GM21576 (cell line): ENCODE measurements around the gene SDK2.

Experiments used
- ATAC-seq: cut with Tn5 transposase; IDR thresholded peaks from one replicate; pipeline ENCODE4 v1.9.1; 2021; ENCODE audit warnings: mild to moderate bottlenecking, moderate library complexity; ENCODE audit not compliant: unreplicated experiment

Gene SDK2

GRCh38 chr17:73566905-73567782, 77.1 kb downstream of the SDK2 start:
- no peak for ATAC-seq

- ATAC-seq: no peak
Observed at GRCh38 chr17:73564843-73565242, 79.4 kb downstream of the SDK2 start.

GRCh38 chr17:73562896-73563295, 81.3 kb downstream of the SDK2 start:
- ATAC-seq: no peak

GRCh38 chr17:73561111-73561510, 83.1 kb downstream of the SDK2 start:
- no peak for ATAC-seq

- no peak for ATAC-seq
Observed at GRCh38 chr17:73560661-73561060, 83.6 kb downstream of the SDK2 start.

GRCh38 chr17:73559532-73559931, 84.7 kb downstream of the SDK2 start:
- no peak for ATAC-seq

GRCh38 chr17:73555199-73555960, 88.9 kb downstream of the SDK2 start:
- ATAC-seq: no peak

- no peak for ATAC-seq
Observed at GRCh38 chr17:73554498-73554897, 89.7 kb downstream of the SDK2 start.

- no peak for ATAC-seq
Observed at GRCh38 chr17:73553311-73553710, 90.9 kb downstream of the SDK2 start.

- ATAC-seq: no peak
Observed at GRCh38 chr17:73552300-73553048, 91.8 kb downstream of the SDK2 start.

GRCh38 chr17:73551759-73552158, 92.5 kb downstream of the SDK2 start:
- no peak for ATAC-seq

GRCh38 chr17:73551144-73551543, 93.1 kb downstream of the SDK2 start:
- no peak for ATAC-seq

GRCh38 chr17:73550556-73550955, 93.7 kb downstream of the SDK2 start:
- ATAC-seq: no peak

GRCh38 chr17:73549841-73550430, 94.3 kb downstream of the SDK2 start:
- ATAC-seq: no peak

GRCh38 chr17:73548620-73549311, 95.5 kb downstream of the SDK2 start:
- no peak for ATAC-seq

- ATAC-seq: no peak
Observed at GRCh38 chr17:73547790-73548189, 96.5 kb downstream of the SDK2 start.

GRCh38 chr17:73546770-73547536, 97.3 kb downstream of the SDK2 start:
- no peak for ATAC-seq

GRCh38 chr17:73546114-73546513, 98.1 kb downstream of the SDK2 start:
- ATAC-seq: no peak

- no peak for ATAC-seq
Observed at GRCh38 chr17:73545109-73546032, 98.9 kb downstream of the SDK2 start.
